CD4-positive, alpha-beta T cell (primary cell): Measurements from ENCODE around the gene PNKP. TPM values are rescaled to one million over a fixed set of nuclear protein-coding genes. Genes with fewer than 3 reads are reported as not detected.
A peak's percentile ranks its signal among the peaks of the same experiment; 100 is the strongest.

Experiments used
- ATAC-seq: fragments of 200-7000 bp; cut with Tn5 transposase; one replicate; pipeline ENCODE4 v1.10.0; 2022; ENCODE audit warnings: mild to moderate bottlenecking; ENCODE audit not compliant: poor library complexity
- CTCF ChIA-PET: fragments of 350-600 bp; sonication (Branson Sonifier 250); formaldehyde crosslinking; loops from one replicate; lab custom pipeline; 2021; ENCODE audit warnings: antibody characterized with exemption, inconsistent platforms; lab: Charles Lee
- POLR2A ChIA-PET: fragments of 350-600 bp; sonication (Branson Sonifier 250); formaldehyde crosslinking; loops from one replicate; lab custom pipeline; 2021; ENCODE audit warnings: antibody characterized with exemption, inconsistent platforms; lab: Charles Lee
- DNase-seq, 14 experiments: peaks; one replicate each; pipeline ENCODE4 v3.0.0-alpha.2; 2013 to 2020; ENCODE audit warnings: mixed read lengths in 2 of 14
- H3K27ac ChIP-seq, 2 donors: one replicate each; pipeline versions ENCODE4 v1.5.1 to v1.7.0; 2013; ENCODE audit warnings: low read length in 2 of 2, low read depth in 1 of 2, mild to moderate bottlenecking in 1 of 2
- H3K27me3 ChIP-seq, 2 experiments: 1 replicate in 1 of 2; 2 replicates in 1 of 2; pipeline versions ENCODE4 v1.6.1 to v1.7.0; 2013; ENCODE audit warnings: low read length in 2 of 2, control low read depth in 1 of 2, mild to moderate bottlenecking in 1 of 2, moderate library complexity in 1 of 2; ENCODE audit not compliant: insufficient read depth in 2 of 2, control insufficient read depth in 1 of 2
- H3K36me3 ChIP-seq: one replicate; pipeline ENCODE4 v1.6.1; 2013; ENCODE audit warnings: low read length, control low read depth; ENCODE audit not compliant: insufficient read depth
- H3K4me1 ChIP-seq: one replicate; pipeline ENCODE4 v1.6.1; 2013; ENCODE audit warnings: low read length, control low read depth; ENCODE audit not compliant: insufficient read depth
- H3K4me3 ChIP-seq: one replicate; pipeline ENCODE4 v1.5.1; 2013; ENCODE audit warnings: mild to moderate bottlenecking, low read length, moderate library complexity
- H3K9me3 ChIP-seq, 2 experiments: 1 replicate in 1 of 2; 2 replicates in 1 of 2; pipeline versions ENCODE4 v1.6.1 to v1.7.0; 2013; ENCODE audit warnings: low read length in 2 of 2, mild to moderate bottlenecking in 2 of 2, control low read depth in 1 of 2, moderate library complexity in 1 of 2; ENCODE audit not compliant: control insufficient read depth in 1 of 2, insufficient read depth in 1 of 2
- H3K27ac Mint-ChIP-seq: one replicate; pipeline ENCODE4 v1.8.0; 2020; ENCODE audit warnings: mixed read lengths
- H3K27me3 Mint-ChIP-seq: one replicate; pipeline ENCODE4 v1.8.0; 2021; ENCODE audit warnings: mixed read lengths
- H3K36me3 Mint-ChIP-seq: one replicate; pipeline ENCODE4 v1.8.0; 2021; ENCODE audit warnings: low read depth, mixed read lengths
- H3K4me1 Mint-ChIP-seq: one replicate; pipeline ENCODE4 v1.8.0; 2021; ENCODE audit warnings: low read depth, mixed read lengths
- H3K4me3 Mint-ChIP-seq: one replicate; pipeline ENCODE4 v1.8.0; 2020; ENCODE audit warnings: mild to moderate bottlenecking, mixed read lengths
- H3K9me3 Mint-ChIP-seq: one replicate; pipeline ENCODE4 v1.8.0; 2020; ENCODE audit warnings: mixed read lengths
- CTCF ChIP-seq: fragments of 200-600 bp; IDR thresholded peaks from one replicate; pipeline ENCODE4 v1.8.0; 2022; ENCODE audit warnings: antibody characterized with exemption, mild to moderate bottlenecking
- intact Hi-C, 2 experiments: fragments of 100-400 bp; cut with DNase I in 1 of 2; cut with micrococcal nuclease in 1 of 2; formaldehyde crosslinking; loops; one replicate each; pipeline versions ENCODE4 v1.15.1 to v1.9.0; 2023 to 2025; cut with DNase I, micrococcal nuclease
- total RNA-seq, 174 experiments: library from RNA in 2 of 174; stranded (reverse) in 2 of 174; gene quantifications; one replicate each; pipeline ENCODE4 v1.2.3 and lab custom pipeline; 2021 to 2026

PNKP gene
- total RNA-seq, 2 experiments from 2014 or later: 96.1 to 98.1 TPM

- Mint-ChIP-seq H3K4me3 (no peak overlapping the region), H3K27me3 (no peaks in the 10 kb centered on the region), H3K9me3 (no peaks in the 10 kb centered on the region), H3K4me1 (peaks cover 21% of the 10 kb centered on the region), H3K36me3 (peaks cover 32% of the 10 kb centered on the region), H3K27ac (no peak overlapping the region)
- POLR2A ChIA-PET: interaction anchor here (1.6 to 2.3 kb wide), 2 partner anchors 15 to 22 kb away, joined by 3 to 9 read pairs; partner anchors contain the start of genes AKT1S1 and TBC1D17
- Histone ChIP-seq H3K4me1 (peaks cover 37% of the 10 kb centered on the region), H3K36me3 (peaks cover 31% of the 10 kb centered on the region), H3K9me3 (peaks cover 0 to 3% of the 10 kb centered on the region in 2 experiments), H3K27ac (no peak overlapping the region), H3K4me3 (no peak overlapping the region), H3K27me3 (no peaks in the 10 kb centered on the region)
- intact Hi-C loops: loop anchor here in 1 of 2 experiments (5.0 kb wide), 1 partner anchor 37 kb away; the partner anchor contains the start of gene MED25
- ATAC-seq (no peak), DNase-seq (peak in 1 of 14 experiments; percentile 39)
- CTCF ChIA-PET: no interaction called here
- TF ChIP-seq CTCF: no peak
Observed at GRCh38 chr19:49854378-49855263, 12.8 kb downstream of the PNKP start.

- POLR2A ChIA-PET: interaction anchor here (0.7 to 2.3 kb wide), 2 partner anchors 23 to 299 kb away, joined by 3 to 9 read pairs; partner anchors contain the start of genes AKT1S1 and TBC1D17
- no peak for TF ChIP-seq CTCF
- Histone ChIP-seq H3K27me3 (no peaks in the 10 kb centered on the region), H3K9me3 (peaks cover 0 to 3% of the 10 kb centered on the region in 2 experiments), H3K4me1 (peaks cover 44% of the 10 kb centered on the region), H3K4me3 (no peak overlapping the region), H3K27ac (no peak overlapping the region), H3K36me3 (peaks cover 28% of the 10 kb centered on the region)
- intact Hi-C loops: loop anchor here in 1 of 2 experiments (5.0 kb wide), 1 partner anchor 37 kb away; the partner anchor contains the start of gene MED25
- DNase-seq: no peak
- no peak for ATAC-seq
- H3K27me3 Mint-ChIP-seq: no peaks in the 10 kb centered on the region
- H3K4me1 Mint-ChIP-seq: peaks cover 26% of the 10 kb centered on the region
- H3K27ac Mint-ChIP-seq: peak overlapping the region; percentile 70
- peak overlapping the region; percentile 76 for H3K4me3 Mint-ChIP-seq
- no peaks in the 10 kb centered on the region for H3K9me3 Mint-ChIP-seq
- CTCF ChIA-PET: no interaction called here
- peaks cover 27% of the 10 kb centered on the region for H3K36me3 Mint-ChIP-seq
Observed at GRCh38 chr19:49853852-49854377, 13.5 kb downstream of the PNKP start.

- Mint-ChIP-seq H3K27me3 (no peaks in the 10 kb centered on the region), H3K27ac (peak overlapping the region; percentile 92), H3K36me3 (peaks cover 26% of the 10 kb centered on the region), H3K4me1 (peaks cover 35% of the 10 kb centered on the region), H3K9me3 (no peaks in the 10 kb centered on the region), H3K4me3 (peak overlapping the region; percentile 96)
- peaks cover 0 to 3% of the 10 kb centered on the region in 2 experiments for H3K9me3 ChIP-seq
- ChIA-PET CTCF (no interaction called here), POLR2A (interaction anchor here (4.4 kb wide), 1 partner anchor 15 kb away, joined by 75 read pairs; the partner anchor contains the start of gene PNKP)
- H3K27ac ChIP-seq: no peak overlapping the region
- peak overlapping the region; percentile 63 for H3K4me3 ChIP-seq
- no peaks in the 10 kb centered on the region for H3K27me3 ChIP-seq
- H3K36me3 ChIP-seq: peaks cover 15% of the 10 kb centered on the region
- DNase-seq (no peak), ATAC-seq (no peak)
- intact Hi-C loops: loop anchor here in 1 of 2 experiments (5.0 kb wide), 1 partner anchor 35 kb away; the partner anchor contains the start of gene MED25
- H3K4me1 ChIP-seq: peaks cover 54% of the 10 kb centered on the region
- no peak for TF ChIP-seq CTCF
Observed at GRCh38 chr19:49852631-49853126, 14.7 kb downstream of the PNKP start.
